Measurements from ENCODE around the gene JARID2. TPM values are rescaled to one million over a fixed set of nuclear protein-coding genes. Genes with fewer than 3 reads are reported as not detected.

The JARID2 gene
- total and polyA plus RNA-seq, 9 of the 15 experiments (the other 6 are each of a cell fraction or from before 2014, with no cell fraction given) = 5.0 to 29.0 (median 15.6) TPM

GRCh38 chr6:15341311-15342001, 95.6 kb downstream of the JARID2 start (continued):
- TF ChIP-seq ARID3A (IDR thresholded peaks at IDR 0.05; ENCODE audit: borderline replicate concordance, low read depth, low read length) = no peak
- TF ChIP-seq BCOR (IDR thresholded peaks at IDR 0.05) = no peak
- no peak for TF ChIP-seq HDAC6 (IDR thresholded peaks at IDR 0.05; ENCODE audit: low read depth, low read length)
- no peak for TF ChIP-seq TRIM28 (IDR thresholded peaks at IDR 0.05)
- TF ChIP-seq FOS (IDR thresholded peaks at IDR 0.05; ENCODE audit: extremely low read depth, insufficient read length) = no peak

- FAIRE-seq (no peak), DNase-seq (ENCODE audit: extremely low read depth in 1 of 4, low spot score in 3 of 4) (no peak), ATAC-seq (no peak)
- intact Hi-C loops (cut with micrococcal nuclease) = loop anchor here (5.0 kb wide), 1 partner anchor 35 kb away; no protein-coding TSS in a partner anchor
- Histone ChIP-seq H3K4me2 (ENCODE audit: insufficient read depth, low read length) (no peak overlapping the region), H4K20me1 (replicated peaks; ENCODE audit: control insufficient read depth, insufficient read depth, low read length) (peaks cover 37% of the 10 kb centered on the region), H3K79me2 (ENCODE audit: control insufficient read depth, insufficient read depth, low read length) (peaks cover 94% of the 10 kb centered on the region), H2AFZ (ENCODE audit: low read depth, low read length) (no peak overlapping the region), H3K4me1 (replicated peaks in 1 of 2; ENCODE audit: control insufficient read depth in 2 of 2, insufficient read depth in 2 of 2, low read length in 2 of 2) (peaks cover 21 to 59% of the 10 kb centered on the region in 2 experiments), H3K9me3 (replicated peaks; ENCODE audit: control insufficient read depth, insufficient read depth, low read depth, low read length) (no peaks in the 10 kb centered on the region), H3K27ac (ENCODE audit: extremely low read depth, low read depth, low read length) (no peak overlapping the region), H3K36me3 (ENCODE audit: control insufficient read depth, insufficient read depth, low read length) (no peaks in the 10 kb centered on the region; the same call in 2 of the 3 replicates), H3K4me3 (no peak overlapping the region), H3K9ac (ENCODE audit: insufficient read depth in 1 of 2, low read depth in 2 of 2, low read length in 2 of 2) (no peak overlapping the region; a peak in 1 of 4 replicates), H3K27me3 (ENCODE audit: control insufficient read depth in 2 of 2, insufficient read depth in 2 of 2, low read length in 2 of 2) (no peaks in the 10 kb centered on the region), H3K9me1 (ENCODE audit: control insufficient read depth, insufficient read depth, low read length) (peaks cover 12% of the 10 kb centered on the region)
- BruUV-seq (replicated peaks) = no TSS peak
- TF ChIP-seq MCM5 (IDR thresholded peaks at IDR 0.05; ENCODE audit: low read depth) (no peak), ZNF239 (CRISPR knock-in tag; IDR thresholded peaks at IDR 0.05) (no peak), NRF1 (conservative IDR thresholded peaks at IDR 0.05 in 1 of 2, IDR thresholded peaks at IDR 0.05 in 1 of 2) (peak in 1 of 2 experiments; percentile 21; a peak in 1 of 4 replicates), CTCF (IDR thresholded peaks at IDR 0.05 in 2 of 3, conservative IDR thresholded peaks at IDR 0.05 in 1 of 3; ENCODE audit: insufficient read depth in 2 of 3, low read depth in 1 of 3, low read length in 3 of 3) (no peak), ZNF347 (CRISPR knock-in tag; IDR thresholded peaks at IDR 0.05; ENCODE audit: low read depth) (no peak)
- in situ Hi-C loops (cut with MboI) = no loop called here
- ChIA-PET POLR2A (interaction anchor here (0.6 to 1.0 kb wide), 3 partner anchors 37 to 320 kb away, joined by 3 to 4 read pairs (median 3); no protein-coding TSS in a partner anchor), CTCF (ENCODE audit: low intra/inter-chr PET ratio) (interaction anchor here (1.0 kb wide), 1 partner anchor 22 kb away, joined by 3 read pairs; no protein-coding TSS in a partner anchor)
- 67% methylated on average over 3 of the region's 3 CpGs for WGBS (ENCODE audit: insufficient coverage, low coverage, missing lambda C conversion rate)
These were observed 96.2 kb downstream of the JARID2 start for GRCh38 chr6:15342114-15342513.

All from K562 (cell line).